Skin epidermis (tissue), 12 donors: ENCODE data around the gene DSTYK.

Experiments used
- H3K27ac ChIP-seq, 21 experiments: fragments of 200-600 bp; sonication (generic) in 11 of 21; one replicate each; pipeline ENCODE4 v1.5.0; 2020; ENCODE audit warnings: mild to moderate bottlenecking in 3 of 21, inconsistent platforms in 2 of 21, moderate library complexity in 2 of 21
- H3K4me3 ChIP-seq, 7 experiments: fragments of 200-600 bp; sonication (generic) in 2 of 7; one replicate each; pipeline ENCODE4 v1.5.0; 2020; ENCODE audit warnings: inconsistent platforms in 2 of 7, mild to moderate bottlenecking in 2 of 7, moderate library complexity in 1 of 7

DSTYK gene

GRCh38 chr1:205226868-205227583 is 15.5 kb upstream of the DSTYK start:
- H3K4me3 ChIP-seq: peak overlapping the region; percentile 40 to 56 (median 47)
- H3K27ac ChIP-seq: peak overlapping the region in 12 of 21 experiments; percentile 18 to 64 (median 42)

- no peak overlapping the region for H3K4me3 ChIP-seq
- H3K27ac ChIP-seq: peak overlapping the region in 7 of 21 experiments; percentile 1 to 50 (median 29)
These were observed 14.6 kb upstream of the DSTYK start for GRCh38 chr1:205225901-205226765.

GRCh38 chr1:205224736-205225135 is 13.2 kb upstream of the DSTYK start:
- no peak overlapping the region for H3K27ac ChIP-seq
- no peak overlapping the region for H3K4me3 ChIP-seq

- Histone ChIP-seq H3K4me3 (no peak overlapping the region), H3K27ac (no peak overlapping the region)
These were observed 8.9 kb upstream of the DSTYK start for GRCh38 chr1:205220421-205220820.

- Histone ChIP-seq H3K4me3 (no peak overlapping the region), H3K27ac (no peak overlapping the region)
These were observed 5.9 kb upstream of the DSTYK start for GRCh38 chr1:205217418-205217817.

GRCh38 chr1:205216588-205216987 is 5.1 kb upstream of the DSTYK start:
- Histone ChIP-seq H3K27ac (no peak overlapping the region), H3K4me3 (no peak overlapping the region)

GRCh38 chr1:205214756-205215155 is 3.3 kb upstream of the DSTYK start:
- no peak overlapping the region for H3K27ac ChIP-seq
- no peak overlapping the region for H3K4me3 ChIP-seq

GRCh38 chr1:205211839-205212536 is 486 bp upstream of the DSTYK start:
- Histone ChIP-seq H3K4me3 (peak overlapping the region; percentile 67 to 96 (median 86)), H3K27ac (peak overlapping the region in 20 of 21 experiments; percentile 80 to 97 (median 92))

- peak overlapping the region; percentile 67 to 96 (median 86) for H3K4me3 ChIP-seq
- peak overlapping the region; percentile 80 to 97 (median 93) for H3K27ac ChIP-seq
These were observed 740 bp downstream of the DSTYK start for GRCh38 chr1:205210756-205211168.

- H3K27ac ChIP-seq: no peak overlapping the region
- H3K4me3 ChIP-seq: no peak overlapping the region
These were observed 2.7 kb downstream of the DSTYK start for GRCh38 chr1:205208811-205209210.

GRCh38 chr1:205205055-205205454 is 6.4 kb downstream of the DSTYK start:
- no peak overlapping the region for H3K27ac ChIP-seq
- H3K4me3 ChIP-seq: no peak overlapping the region

- no peak overlapping the region for H3K4me3 ChIP-seq
- no peak overlapping the region for H3K27ac ChIP-seq
These were observed 7.0 kb downstream of the DSTYK start for GRCh38 chr1:205204552-205204951.

- Histone ChIP-seq H3K27ac (no peak overlapping the region), H3K4me3 (no peak overlapping the region)
These were observed 11.6 kb downstream of the DSTYK start for GRCh38 chr1:205199931-205200299.

GRCh38 chr1:205199090-205199930 is 12.2 kb downstream of the DSTYK start:
- Histone ChIP-seq H3K27ac (no peak overlapping the region), H3K4me3 (no peak overlapping the region)

- Histone ChIP-seq H3K4me3 (no peak overlapping the region), H3K27ac (no peak overlapping the region)
These were observed 19.2 kb downstream of the DSTYK start for GRCh38 chr1:205192287-205192686.

GRCh38 chr1:205191622-205192021 is 19.9 kb downstream of the DSTYK start:
- H3K27ac ChIP-seq: peak overlapping the region in 6 of 21 experiments; percentile 2 to 43 (median 19)

GRCh38 chr1:205190845-205191577 is 20.5 kb downstream of the DSTYK start:
- Histone ChIP-seq H3K27ac (peak overlapping the region in 7 of 21 experiments; percentile 2 to 52 (median 30)), H3K4me3 (no peak overlapping the region)

More at GRCh38 chr1:205191622-205192021, 19.9 kb downstream of the DSTYK start:
- no peak overlapping the region for H3K4me3 ChIP-seq

- no peak overlapping the region for H3K4me3 ChIP-seq
- H3K27ac ChIP-seq: no peak overlapping the region
These were observed 22.4 kb downstream of the DSTYK start for GRCh38 chr1:205189131-205189530.

GRCh38 chr1:205188596-205188995 is 22.9 kb downstream of the DSTYK start:
- Histone ChIP-seq H3K4me3 (no peak overlapping the region), H3K27ac (no peak overlapping the region)
